H9 (cell line): Measurements from ENCODE around the gene TTC3. TPM values are rescaled to one million over a fixed set of nuclear protein-coding genes. Genes with fewer than 3 reads are reported as not detected.
"Not testable (repeated sequence)": the region's sequence is repeated elsewhere in the genome, so short reads cannot be mapped to it uniquely, and the experiment has no call there.

Source experiments
- DNase-seq: peaks from one replicate; pipeline ENCODE4 v3.0.0-alpha.2; 2017
- H2AFZ ChIP-seq: one replicate; pipeline ENCODE4 v1.6.1; 2013; ENCODE audit warnings: mild to moderate bottlenecking, low read length, control low read depth, moderate library complexity
- H2AK5ac ChIP-seq: 2 replicates; pipeline ENCODE4 v1.6.1; 2013; ENCODE audit warnings: low read length, control low read depth, mixed read lengths; ENCODE audit not compliant: insufficient read length
- H2BK120ac ChIP-seq: one replicate; pipeline ENCODE4 v1.6.1; 2013; ENCODE audit warnings: low read depth, mild to moderate bottlenecking, low read length, control low read depth, inconsistent platforms; ENCODE audit not compliant: poor library complexity, severe bottlenecking
- H2BK12ac ChIP-seq: 2 replicates; pipeline ENCODE4 v1.6.1; 2013; ENCODE audit warnings: low read length, control low read depth, mixed read lengths, low read depth; ENCODE audit not compliant: insufficient read length
- H2BK15ac ChIP-seq: 2 replicates; pipeline ENCODE4 v1.6.1; 2013; ENCODE audit warnings: low read depth, low read length, control low read depth
- H2BK20ac ChIP-seq: one replicate; pipeline ENCODE4 v1.6.1; 2013; ENCODE audit warnings: low read depth, mild to moderate bottlenecking, low read length, control low read depth, inconsistent platforms; ENCODE audit not compliant: poor library complexity, severe bottlenecking
- H2BK5ac ChIP-seq: 2 replicates; pipeline ENCODE4 v1.6.1; 2013; ENCODE audit warnings: low read length, control low read depth, mixed read lengths; ENCODE audit not compliant: insufficient read length
- H3K14ac ChIP-seq: 2 replicates; pipeline ENCODE4 v1.6.1; 2013; ENCODE audit warnings: low read length, control low read depth; ENCODE audit not compliant: insufficient read depth
- H3K18ac ChIP-seq: 2 replicates; pipeline ENCODE4 v1.6.1; 2013; ENCODE audit warnings: low read depth, mild to moderate bottlenecking, mixed read lengths, low read length, control low read depth; ENCODE audit not compliant: insufficient read length
- H3K23ac ChIP-seq: 2 replicates; pipeline ENCODE4 v1.6.1; 2013; ENCODE audit warnings: low read length, control low read depth, mixed read lengths, low read depth; ENCODE audit not compliant: insufficient read length
- H3K23me2 ChIP-seq: 2 replicates; pipeline ENCODE4 v1.6.1; 2013; ENCODE audit warnings: low read depth, mild to moderate bottlenecking, mixed read lengths, low read length, control low read depth; ENCODE audit not compliant: insufficient read length, poor library complexity, severe bottlenecking
- H3K27ac ChIP-seq: 2 replicates; pipeline ENCODE4 v1.5.1; 2013; ENCODE audit warnings: low read length, control low read depth, mixed read lengths, low read depth; ENCODE audit not compliant: insufficient read length
- H3K27me3 ChIP-seq: 2 replicates; pipeline ENCODE4 v1.6.1; 2013; ENCODE audit warnings: low read length, control low read depth, inconsistent platforms; ENCODE audit not compliant: insufficient read depth
- H3K4ac ChIP-seq: 2 replicates; pipeline ENCODE4 v1.6.1; 2013; ENCODE audit warnings: low read depth, mild to moderate bottlenecking, control low read depth, inconsistent platforms, low read length, moderate library complexity
- H3K4me1 ChIP-seq: 2 replicates; pipeline ENCODE4 v1.6.1; 2013; ENCODE audit warnings: low read length, control low read depth, inconsistent platforms; ENCODE audit not compliant: insufficient read depth
- H3K4me2 ChIP-seq: 2 replicates; pipeline ENCODE4 v1.6.1; 2013; ENCODE audit warnings: low read length, control low read depth, mixed read lengths; ENCODE audit not compliant: insufficient read length, insufficient read depth
- H3K56ac ChIP-seq: 2 replicates; pipeline ENCODE4 v1.6.1; 2013; ENCODE audit warnings: low read depth, mild to moderate bottlenecking, mixed read lengths, low read length, control low read depth; ENCODE audit not compliant: insufficient read length
- H3K79me1 ChIP-seq: 2 replicates; pipeline ENCODE4 v1.6.1; 2013; ENCODE audit warnings: low read depth, mild to moderate bottlenecking, moderate library complexity, low read length, control low read depth, inconsistent platforms; ENCODE audit not compliant: insufficient read depth, poor library complexity, severe bottlenecking
- H3K79me2 ChIP-seq: 2 replicates; pipeline ENCODE4 v1.6.1; 2013; ENCODE audit warnings: low read length, control low read depth, inconsistent platforms; ENCODE audit not compliant: insufficient read depth
- H3K9ac ChIP-seq: 2 replicates; pipeline ENCODE4 v1.6.1; 2013; ENCODE audit warnings: low read length, control low read depth, mixed read lengths; ENCODE audit not compliant: insufficient read length; ENCODE audit errors: extremely low read depth
- H3K9me3 ChIP-seq: one replicate; pipeline ENCODE4 v1.6.1; 2013; ENCODE audit warnings: low read depth, low read length, inconsistent platforms; ENCODE audit not compliant: control insufficient read depth
- H3T11ph ChIP-seq: one replicate; pipeline ENCODE4 v1.6.1; 2013; ENCODE audit warnings: mild to moderate bottlenecking, low read length, control low read depth, inconsistent platforms
- H4K20me1 ChIP-seq: one replicate; pipeline ENCODE4 v1.6.1; 2013; ENCODE audit not compliant: control insufficient read depth, insufficient read length, insufficient read depth
- H4K5ac ChIP-seq: 2 replicates; pipeline ENCODE4 v1.6.1; 2013; ENCODE audit warnings: low read depth, mild to moderate bottlenecking, mixed read lengths, low read length, control low read depth; ENCODE audit not compliant: insufficient read length
- H4K8ac ChIP-seq: replicated peaks from 2 replicates; pipeline ENCODE4 v1.6.1; 2013; ENCODE audit warnings: low read length, control low read depth, mixed read lengths, low read depth; ENCODE audit not compliant: insufficient read length
- H4K91ac ChIP-seq: 2 replicates; pipeline ENCODE4 v1.6.1; 2013; ENCODE audit warnings: low read depth, mild to moderate bottlenecking, moderate library complexity, mixed read lengths, low read length, control low read depth; ENCODE audit not compliant: insufficient read length
- H3K27ac Mint-ChIP-seq, 3 experiments: 2 replicates in 2 of 3; 3 replicates in 1 of 3; pipeline ENCODE4 v1.8.0; 2020 to 2021; ENCODE audit warnings: mixed read lengths in 3 of 3, mild to moderate bottlenecking in 1 of 3, moderate library complexity in 1 of 3
- H3K27me3 Mint-ChIP-seq: 2 replicates; pipeline ENCODE4 v1.8.0; 2021; ENCODE audit warnings: low read depth, mild to moderate bottlenecking, moderate library complexity, mixed read lengths
- H3K36me3 Mint-ChIP-seq, 3 experiments: 2 replicates in 2 of 3; 3 replicates in 1 of 3; pipeline ENCODE4 v1.8.0; 2020 to 2021; ENCODE audit warnings: low read depth in 3 of 3, mixed read lengths in 3 of 3; ENCODE audit not compliant: insufficient read depth in 1 of 3
- H3K4me1 Mint-ChIP-seq, 2 experiments: 2 replicates each; pipeline ENCODE4 v1.8.0; 2020; ENCODE audit warnings: mixed read lengths in 2 of 2
- H3K4me3 Mint-ChIP-seq, 2 experiments: 2 replicates in 1 of 2; 3 replicates in 1 of 2; pipeline ENCODE4 v1.8.0; 2020 to 2021; ENCODE audit warnings: mild to moderate bottlenecking in 2 of 2, mixed read lengths in 2 of 2, moderate library complexity in 1 of 2
- H3K9me3 Mint-ChIP-seq, 2 experiments: 2 replicates in 1 of 2; 3 replicates in 1 of 2; pipeline ENCODE4 v1.8.0; 2020; ENCODE audit warnings: mild to moderate bottlenecking in 2 of 2, mixed read lengths in 2 of 2, moderate library complexity in 1 of 2
- WGBS: extraction: QIAGEN DNeasy Blood & Tissue Kit; methylation state at CpG from one replicate; pipeline ENCODE4 v1.1.7; 2013; ENCODE audit warnings: missing lambda C conversion rate, low lambda C conversion rate, mixed read lengths; ENCODE audit not compliant: insufficient read length; ENCODE audit errors: extremely low coverage; 5-methylcytosine and 5-hydroxymethylcytosine counted together
- total RNA-seq: library from RNA; stranded (reverse); gene quantifications from 2 replicates; pipeline ENCODE4 v1.2.1, GENCODE V29; 2021

Gene TTC3
- total RNA-seq, 1 experiment from 2014 or later, result 46.5 TPM

DNA sequence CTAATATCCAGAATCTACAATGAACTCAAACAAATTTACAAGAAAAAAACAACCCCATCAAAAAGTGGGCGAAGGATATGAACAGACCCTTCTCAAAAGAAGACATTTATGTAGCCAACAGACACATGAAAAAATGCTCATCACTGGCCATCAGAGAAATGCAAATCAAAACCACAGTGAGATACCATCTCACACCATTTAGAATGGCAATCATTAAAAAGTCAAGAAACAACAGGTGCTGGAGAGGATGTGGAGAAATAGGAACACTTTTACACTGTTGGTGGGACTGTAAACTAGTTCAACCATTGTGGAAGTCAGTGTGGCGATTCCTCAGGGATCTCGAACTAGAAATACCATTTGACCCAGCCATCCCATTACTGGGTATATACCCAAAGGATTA lies 41.2 kb downstream of the TTC3 start:
- not testable (repeated sequence) for H3K9ac ChIP-seq, H3K14ac ChIP-seq, H3K4me3 Mint-ChIP-seq, H2BK12ac ChIP-seq, H3K9me3 ChIP-seq, H4K91ac ChIP-seq, H3K18ac ChIP-seq, H2AK5ac ChIP-seq, H2BK120ac ChIP-seq, H3K79me1 ChIP-seq, H3K27ac Mint-ChIP-seq, H2BK5ac ChIP-seq, H2AFZ ChIP-seq, H3K23ac ChIP-seq, H3K56ac ChIP-seq, H3K4me2 ChIP-seq, H3K23me2 ChIP-seq, H4K20me1 ChIP-seq, H3T11ph ChIP-seq, H4K5ac ChIP-seq, H4K8ac ChIP-seq, H3K27me3 Mint-ChIP-seq, H3K4me1 ChIP-seq, DNase-seq, H3K4me1 Mint-ChIP-seq, H2BK20ac ChIP-seq, H3K27ac ChIP-seq, H3K27me3 ChIP-seq, H2BK15ac ChIP-seq, H3K4ac ChIP-seq, H3K79me2 ChIP-seq
- Mint-ChIP-seq H3K9me3 (peaks cover 25 to 27% of the 10 kb centered on the region in 2 experiments), H3K36me3 (peaks cover 14 to 22% (median 15%) of the 10 kb centered on the region in 3 experiments)
- WGBS, result no CpG with 5 or more reads among the region's 3 CpGs

DNA sequence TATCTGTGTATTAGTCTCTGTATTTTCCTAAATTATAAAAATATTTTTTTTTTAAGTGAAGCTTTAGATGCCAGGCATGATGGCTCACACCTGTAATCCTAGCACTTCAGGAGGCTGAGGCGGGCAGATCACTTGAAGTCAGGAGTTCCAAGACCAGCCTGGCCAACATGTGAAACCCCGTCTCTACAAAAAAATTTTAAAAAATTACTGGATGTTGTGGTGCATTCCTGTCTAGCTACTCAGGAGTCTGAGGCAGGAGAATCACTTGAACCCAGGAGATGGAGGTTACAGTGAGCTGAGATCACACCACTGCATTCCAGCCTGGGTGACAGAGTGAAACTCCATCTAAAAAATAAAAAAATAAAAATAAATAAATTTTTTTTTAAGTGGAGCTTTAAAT lies 43.4 kb downstream of the TTC3 start:
- not testable (repeated sequence) for H3K36me3 Mint-ChIP-seq, H2BK20ac ChIP-seq, H4K91ac ChIP-seq, H2BK12ac ChIP-seq, H2AK5ac ChIP-seq, H4K5ac ChIP-seq, H2AFZ ChIP-seq, H4K20me1 ChIP-seq, H3K23me2 ChIP-seq, H3K27me3 Mint-ChIP-seq, H3K56ac ChIP-seq, H3K79me2 ChIP-seq, H3K9ac ChIP-seq, H3K27ac ChIP-seq, H3K4me1 ChIP-seq, H3K9me3 ChIP-seq, H3K18ac ChIP-seq, H3K4me2 ChIP-seq, H2BK5ac ChIP-seq, H2BK15ac ChIP-seq, H3T11ph ChIP-seq, H4K8ac ChIP-seq, H2BK120ac ChIP-seq, H3K23ac ChIP-seq, H3K27ac Mint-ChIP-seq, H3K79me1 ChIP-seq, H3K4me3 Mint-ChIP-seq, H3K4me1 Mint-ChIP-seq, H3K27me3 ChIP-seq, H3K14ac ChIP-seq, DNase-seq, H3K4ac ChIP-seq
- no CpG with 5 or more reads among the region's 2 CpGs for WGBS
- peaks cover 10 to 11% of the 10 kb centered on the region in 2 experiments; a peak in 3 of 5 replicates for H3K9me3 Mint-ChIP-seq
